Adrenal gland (tissue), 12 donors: ENCODE data around the gene HMX2. TPM values are rescaled to one million over a fixed set of nuclear protein-coding genes. Genes with fewer than 3 reads are reported as not detected.

Source experiments
- DNase-seq, 7 donors: peaks; one replicate each; pipeline ENCODE4 v3.0.0-alpha.2; 2019 to 2020
- H3K27ac ChIP-seq, 5 donors: fragments of 200-600 bp; sonication (generic) in 4 of 5; 1 replicate in 3 of 5; 2 replicates in 2 of 5; pipeline versions ENCODE4 v1.5.1 to v1.8.0; 2016 to 2020; ENCODE audit warnings: mild to moderate bottlenecking in 1 of 5
- H3K27me3 ChIP-seq: fragments of 200-600 bp; 2 replicates; pipeline ENCODE4 v1.8.0; 2021
- H3K36me3 ChIP-seq, 2 donors: fragments of 200-600 bp; replicated peaks in 1 of 2; 1 replicate in 1 of 2; 2 replicates in 1 of 2; pipeline versions ENCODE4 v1.5.1 to v1.8.0; 2018 to 2022
- H3K4me1 ChIP-seq, 2 donors: fragments of 200-600 bp; replicated peaks in 1 of 2; 1 replicate in 1 of 2; 2 replicates in 1 of 2; pipeline versions ENCODE4 v1.5.1 to v1.8.0; 2018 to 2021
- H3K4me3 ChIP-seq, 4 donors: fragments of 200-600 bp; sonication (generic) in 3 of 4; one replicate each; pipeline ENCODE4 v1.5.1; 2016 to 2018
- H3K9me3 ChIP-seq, 3 donors: fragments of 200-600 bp; sonication (generic) in 1 of 3; replicated peaks in 1 of 3; 1 replicate in 2 of 3; 2 replicates in 1 of 3; pipeline versions ENCODE4 v1.5.1 to v1.8.0; 2016 to 2021
- POLR2A ChIP-seq, 2 donors: fragments of 450-650 bp; IDR thresholded peaks; one replicate each; pipeline ENCODE4 v1.6.1; 2017; ENCODE audit warnings: antibody characterized with exemption in 2 of 2, mild to moderate bottlenecking in 2 of 2, moderate library complexity in 1 of 2
- WGBS, 4 donors: extraction: QIAGEN DNeasy Blood & Tissue Kit in 2 of 4; methylation state at CpG; one replicate each; pipeline versions ENCODE4 v1.1.5 to v1.1.7; 2013 to 2017; 5-methylcytosine and 5-hydroxymethylcytosine counted together
- intact Hi-C, 2 donors: fragments of 100-400 bp; cut with DNase I; formaldehyde crosslinking; loops; one replicate each; pipeline versions ENCODE4 v1.14.1 to v1.15.0; 2022 to 2023
- polyA plus RNA-seq, 3 donors: library from polyadenylated mRNA; stranded (reverse); fragments of 200-250 nt in 2 of 3; fragments of 350-450 nt in 1 of 3; fragmentation: Illumina TruSeq in 1 of 3; extraction: RNeasy Lipid Tissue Mini Kit (QIAGEN cat#74804) in 1 of 3; gene quantifications; one replicate each; pipeline ENCODE4 v1.2.3, GENCODE V29; 2013 to 2014
- total RNA-seq, 9 donors: library from RNA; depleted of rRNA in 4 of 9; stranded (reverse); fragments of >200 nt in 4 of 9; fragments of 120-200 nt in 1 of 9; fragmentation: NEBNext Ultra II Directional in 1 of 9; extraction: Animal tissue kit (Norgen Biotek cat#: 25700) in 1 of 9; gene quantifications; one replicate each; pipeline versions ENCODE4 v1.1.0 to v1.2.4, GENCODE V29; 2013 to 2023
- TF ChIP-seq, protein P1 (sequence below), 6 experiments: fragments of 450-650 bp in 4 of 6; fragments of 200-600 bp in 2 of 6; sonication (generic) in 1 of 6; IDR thresholded peaks; 1 replicate in 5 of 6; 2 replicates in 1 of 6; pipeline versions ENCODE4 v1.5.1 to v1.8.0; 2016 to 2021; ENCODE audit warnings: antibody characterized with exemption in 6 of 6, mild to moderate bottlenecking in 2 of 6, moderate library complexity in 1 of 6
- donor health status: healthy with polysubstance abuse.
- donor health status: Bipolar disorder and iron deficiency.
- donor health status: DM: yes; HTN: yes; CAD: no.
- donor health status: DM: no; HTN: no; CAD: no.
- donor health status: DM: no; HTN: no; CAD: no.
- donor health status: DM: yes; HTN: yes; CAD: no.

The HMX2 gene
- total and polyA plus RNA-seq, 12 donors: not detected

DNA sequence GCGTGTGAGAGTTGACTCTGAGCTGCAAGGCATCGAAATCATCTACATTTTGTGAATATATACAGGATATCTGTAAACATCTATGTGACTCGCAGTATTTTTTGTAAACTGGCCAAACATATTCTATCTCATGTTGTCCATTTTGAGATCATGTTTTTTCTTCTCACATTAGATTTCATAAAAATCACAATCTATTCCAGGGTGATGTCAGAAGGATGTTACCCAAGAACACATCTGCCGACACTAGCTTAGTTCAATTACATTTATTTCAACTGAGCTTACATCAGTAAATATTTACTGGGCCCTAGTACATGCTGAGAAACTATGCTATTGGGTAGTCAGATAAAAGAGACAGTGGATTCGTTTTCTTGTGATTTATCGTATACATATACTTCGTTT lies 3.8 kb downstream of the HMX2 start:
- no peak for DNase-seq
- H3K27me3 ChIP-seq: peaks cover 56% of the 10 kb centered on the region
- H3K4me3 ChIP-seq: no peak overlapping the region
- peaks cover 0 to 5% of the 10 kb centered on the region in 2 donors for H3K36me3 ChIP-seq
- H3K4me1 ChIP-seq: peaks cover 10 to 41% of the 10 kb centered on the region in 2 donors
- 31 to 40% (median 35%) methylated on average over 7 of the region's 7 CpGs for WGBS, 4 donors
- no peak overlapping the region for H3K27ac ChIP-seq
- intact Hi-C loops: no loop called here
- TF ChIP-seq, protein P1, sequence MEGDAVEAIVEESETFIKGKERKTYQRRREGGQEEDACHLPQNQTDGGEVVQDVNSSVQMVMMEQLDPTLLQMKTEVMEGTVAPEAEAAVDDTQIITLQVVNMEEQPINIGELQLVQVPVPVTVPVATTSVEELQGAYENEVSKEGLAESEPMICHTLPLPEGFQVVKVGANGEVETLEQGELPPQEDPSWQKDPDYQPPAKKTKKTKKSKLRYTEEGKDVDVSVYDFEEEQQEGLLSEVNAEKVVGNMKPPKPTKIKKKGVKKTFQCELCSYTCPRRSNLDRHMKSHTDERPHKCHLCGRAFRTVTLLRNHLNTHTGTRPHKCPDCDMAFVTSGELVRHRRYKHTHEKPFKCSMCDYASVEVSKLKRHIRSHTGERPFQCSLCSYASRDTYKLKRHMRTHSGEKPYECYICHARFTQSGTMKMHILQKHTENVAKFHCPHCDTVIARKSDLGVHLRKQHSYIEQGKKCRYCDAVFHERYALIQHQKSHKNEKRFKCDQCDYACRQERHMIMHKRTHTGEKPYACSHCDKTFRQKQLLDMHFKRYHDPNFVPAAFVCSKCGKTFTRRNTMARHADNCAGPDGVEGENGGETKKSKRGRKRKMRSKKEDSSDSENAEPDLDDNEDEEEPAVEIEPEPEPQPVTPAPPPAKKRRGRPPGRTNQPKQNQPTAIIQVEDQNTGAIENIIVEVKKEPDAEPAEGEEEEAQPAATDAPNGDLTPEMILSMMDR (IDR thresholded peaks at IDR 0.05): no peak
- no peak for TF ChIP-seq POLR2A (IDR thresholded peaks at IDR 0.05)
- no peaks in the 10 kb centered on the region for H3K9me3 ChIP-seq

DNA sequence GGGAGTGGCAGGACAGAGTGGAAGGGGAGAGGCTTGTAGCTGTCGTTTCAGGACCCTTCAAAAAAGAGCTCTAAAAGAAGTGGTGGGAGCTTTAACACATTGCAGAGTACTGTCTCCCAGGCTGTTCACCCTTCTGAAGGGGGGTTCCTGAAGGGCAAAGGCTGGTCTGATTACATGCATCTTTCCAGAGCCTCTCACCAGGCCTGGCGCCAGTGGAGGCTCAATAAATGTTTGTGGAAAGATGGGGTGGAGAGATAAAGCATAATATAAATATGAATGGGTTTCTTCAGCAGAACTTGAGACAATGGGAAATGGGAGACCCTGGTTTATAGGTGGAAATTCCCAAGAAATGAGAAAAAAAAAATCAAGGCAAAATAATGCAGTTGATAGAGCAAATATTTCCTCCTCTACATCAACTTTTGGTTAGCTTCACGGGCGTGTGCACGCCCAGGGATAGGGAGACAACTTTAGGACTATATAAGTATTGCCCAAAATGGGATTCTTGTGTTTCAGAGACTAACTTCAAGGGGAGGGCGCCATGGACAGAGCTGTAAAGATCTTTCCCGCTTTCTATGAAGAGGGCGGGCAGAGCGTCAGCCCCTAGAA lies 5.7 kb downstream of the HMX2 start:
- no peak overlapping the region for H3K4me3 ChIP-seq
- TF ChIP-seq POLR2A (IDR thresholded peaks at IDR 0.05): no peak
- TF ChIP-seq, protein P1 (IDR thresholded peaks at IDR 0.05): no peak

DNA sequence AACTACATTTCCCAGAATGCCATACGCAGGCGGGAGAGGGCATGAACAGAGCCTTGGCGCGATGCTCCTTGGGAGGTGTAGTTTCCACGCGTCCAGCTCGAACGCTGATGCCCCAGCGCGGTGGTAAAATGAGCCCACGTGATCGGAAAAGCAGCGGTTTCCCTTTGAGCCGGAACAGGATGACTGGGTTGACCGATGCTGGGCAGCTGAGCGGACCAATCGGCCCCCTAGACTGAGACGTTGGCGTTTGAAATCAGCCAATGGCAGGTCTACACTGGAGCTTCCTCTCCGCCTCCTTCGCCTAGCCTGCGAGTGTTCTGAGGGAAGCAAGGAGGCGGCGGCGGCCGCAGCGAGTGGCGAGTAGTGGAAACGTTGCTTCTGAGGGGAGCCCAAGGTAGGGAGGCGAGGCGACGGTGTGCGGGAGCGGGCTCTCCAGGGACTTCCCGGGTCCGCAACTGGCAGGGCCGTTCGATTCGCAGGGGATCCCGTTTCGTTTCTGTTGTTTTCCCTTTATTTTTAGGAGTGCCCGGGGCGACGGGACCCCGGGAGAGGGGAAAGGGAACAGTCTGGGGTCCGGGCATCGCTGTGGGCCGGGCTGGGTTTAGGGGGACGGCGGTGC lies 6.3 kb downstream of the HMX2 start, which contains the start of gene BUB3:
BUB3 (plus strand) TSS at position 311 of the 619 bp plus-strand sequence. CDS start 516 bp downstream, outside the sequence.
- 0 to 1% (median 0%) methylated on average over 14 to 50 of the region's 50 CpGs for WGBS, 4 donors
- Histone ChIP-seq H3K36me3 (peaks cover 0 to 23% of the 10 kb centered on the region in 2 donors), H3K27me3 (peaks cover 31% of the 10 kb centered on the region), H3K9me3 (no peaks in the 10 kb centered on the region), H3K27ac (peak within 1 kb of the TSS; percentile 83 to 95 (median 89)), H3K4me1 (peaks cover 10 to 51% of the 10 kb centered on the region in 2 donors), H3K4me3 (peak within 1 kb of the TSS; percentile 70 to 96 (median 86))
- intact Hi-C loops: no loop called here
- TF ChIP-seq, protein P1 (IDR thresholded peaks at IDR 0.05): peak in 4 of 6 experiments; percentile 16 to 47 (median 44)
- TF ChIP-seq POLR2A (IDR thresholded peaks at IDR 0.05): peak; percentile 58 to 91
- peak; percentile 97 to 100 (median 99) for DNase-seq

More for the DNA sequence above, 5.7 kb downstream of the HMX2 start:
- DNase-seq: no peak
- H3K36me3 ChIP-seq: peaks cover 0 to 21% of the 10 kb centered on the region in 2 donors
- intact Hi-C loops: no loop called here
- 39 to 46% (median 43%) methylated on average over 9 of the region's 9 CpGs for WGBS, 4 donors
- H3K27me3 ChIP-seq: peaks cover 37% of the 10 kb centered on the region
- H3K4me1 ChIP-seq: peaks cover 10 to 45% of the 10 kb centered on the region in 2 donors
- H3K9me3 ChIP-seq: no peaks in the 10 kb centered on the region
- H3K27ac ChIP-seq: no peak overlapping the region

DNA sequence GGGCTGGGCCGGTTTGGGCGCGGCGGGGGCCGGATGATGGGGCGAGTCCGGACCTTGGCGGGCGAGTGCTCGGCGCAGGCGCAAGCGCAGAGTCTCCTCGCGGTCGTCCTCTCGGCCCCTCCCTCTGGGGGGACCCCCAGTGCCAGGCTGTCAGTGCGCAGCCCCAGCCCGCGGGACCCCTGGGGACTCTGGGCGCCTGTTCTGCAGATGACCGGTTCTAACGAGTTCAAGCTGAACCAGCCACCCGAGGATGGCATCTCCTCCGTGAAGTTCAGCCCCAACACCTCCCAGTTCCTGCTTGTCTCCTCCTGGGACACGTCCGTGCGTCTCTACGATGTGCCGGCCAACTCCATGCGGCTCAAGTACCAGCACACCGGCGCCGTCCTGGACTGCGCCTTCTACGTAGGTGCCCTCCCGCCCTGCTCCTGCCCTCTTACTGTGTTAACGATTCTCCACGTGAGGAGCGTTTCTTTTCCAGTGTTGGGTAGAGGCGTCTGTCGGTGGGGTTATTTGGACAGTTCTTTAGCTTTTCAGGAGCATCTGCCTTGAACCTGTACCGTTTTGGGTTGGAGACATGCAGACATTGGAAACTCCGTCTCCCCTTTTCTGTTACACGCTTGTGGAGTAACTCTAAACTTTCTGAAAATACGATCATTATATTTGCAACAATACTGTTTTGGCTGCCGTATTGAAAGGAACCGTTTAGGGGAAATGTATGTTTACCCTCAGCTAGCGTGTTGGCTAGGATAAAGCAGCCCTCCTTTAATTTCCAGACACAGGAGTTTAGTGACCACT lies 7.0 kb downstream of the HMX2 start:
- Histone ChIP-seq H3K9me3 (no peaks in the 10 kb centered on the region), H3K27me3 (peaks cover 24% of the 10 kb centered on the region), H3K4me3 (peak overlapping the region; percentile 70 to 96 (median 86)), H3K36me3 (peaks cover 0 to 23% of the 10 kb centered on the region in 2 donors), H3K27ac (peak overlapping the region; percentile 83 to 95 (median 89)), H3K4me1 (peaks cover 4 to 49% of the 10 kb centered on the region in 2 donors)
- intact Hi-C loops: no loop called here
- TF ChIP-seq, protein P1 (IDR thresholded peaks at IDR 0.05): no peak
- no peak for TF ChIP-seq POLR2A (IDR thresholded peaks at IDR 0.05)
- WGBS, 4 donors: 3 to 16% (median 5%) methylated on average over 17 to 49 of the region's 49 CpGs
- DNase-seq: peak; percentile 55 to 77 (median 64)
